Measurements from ENCODE around the gene CTNNA2. TPM values are rescaled to one million over a fixed set of nuclear protein-coding genes. Genes with fewer than 3 reads are reported as not detected.

The CTNNA2 gene
- total RNA-seq, 6 experiments from 2014 or later, result 0.44 TPM; not detected in 5

DNA sequence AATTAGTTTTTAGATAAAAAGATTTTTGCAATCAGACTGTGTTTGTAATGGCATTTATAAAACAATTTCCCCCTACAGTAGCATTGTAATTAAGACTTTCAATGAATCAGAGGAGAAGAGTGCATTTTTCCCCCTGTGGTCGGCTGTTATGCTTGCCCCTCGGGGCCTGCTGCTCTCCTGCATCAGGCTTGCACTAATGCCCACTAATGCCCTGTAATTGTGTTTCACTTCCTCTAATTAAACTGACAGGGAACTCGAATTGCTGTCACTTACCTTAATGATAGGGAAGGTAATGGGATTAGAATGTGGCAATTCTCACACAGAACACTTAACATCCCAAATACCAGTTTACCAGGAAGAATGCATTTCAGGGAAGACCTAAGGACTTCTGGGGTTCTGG is 852.9 kb downstream of the CTNNA2 start:
- TF ChIP-seq POLR2A (IDR thresholded peaks at IDR 0.05), result no peak
- TF ChIP-seq, protein P1, sequence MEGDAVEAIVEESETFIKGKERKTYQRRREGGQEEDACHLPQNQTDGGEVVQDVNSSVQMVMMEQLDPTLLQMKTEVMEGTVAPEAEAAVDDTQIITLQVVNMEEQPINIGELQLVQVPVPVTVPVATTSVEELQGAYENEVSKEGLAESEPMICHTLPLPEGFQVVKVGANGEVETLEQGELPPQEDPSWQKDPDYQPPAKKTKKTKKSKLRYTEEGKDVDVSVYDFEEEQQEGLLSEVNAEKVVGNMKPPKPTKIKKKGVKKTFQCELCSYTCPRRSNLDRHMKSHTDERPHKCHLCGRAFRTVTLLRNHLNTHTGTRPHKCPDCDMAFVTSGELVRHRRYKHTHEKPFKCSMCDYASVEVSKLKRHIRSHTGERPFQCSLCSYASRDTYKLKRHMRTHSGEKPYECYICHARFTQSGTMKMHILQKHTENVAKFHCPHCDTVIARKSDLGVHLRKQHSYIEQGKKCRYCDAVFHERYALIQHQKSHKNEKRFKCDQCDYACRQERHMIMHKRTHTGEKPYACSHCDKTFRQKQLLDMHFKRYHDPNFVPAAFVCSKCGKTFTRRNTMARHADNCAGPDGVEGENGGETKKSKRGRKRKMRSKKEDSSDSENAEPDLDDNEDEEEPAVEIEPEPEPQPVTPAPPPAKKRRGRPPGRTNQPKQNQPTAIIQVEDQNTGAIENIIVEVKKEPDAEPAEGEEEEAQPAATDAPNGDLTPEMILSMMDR (IDR thresholded peaks at IDR 0.05), result no peak
- no peaks in the 10 kb centered on the region for H3K4me1 ChIP-seq
- intact Hi-C loops (cut with DNase I), result no loop called here
- H3K9me3 ChIP-seq, result no peaks in the 10 kb centered on the region
- no peak for ATAC-seq
- no peaks in the 10 kb centered on the region for H3K36me3 ChIP-seq
- no peak overlapping the region for H3K27ac ChIP-seq
- H3K27me3 ChIP-seq, result no peaks in the 10 kb centered on the region
- no peak overlapping the region for H3K4me3 ChIP-seq
- WGBS (ENCODE audit: insufficient coverage, low coverage, low lambda C conversion rate, missing lambda C conversion rate), result 10% methylated on average over 3 of the region's 3 CpGs
- DNase-seq, result no peak

GRCh38 chr2:80370375-80371009 is 857.6 kb downstream of the CTNNA2 start:
- Histone ChIP-seq H3K27ac (no peak overlapping the region), H3K4me3 (no peak overlapping the region), H3K36me3 (no peaks in the 10 kb centered on the region), H3K9me3 (no peaks in the 10 kb centered on the region), H3K27me3 (no peaks in the 10 kb centered on the region), H3K4me1 (no peaks in the 10 kb centered on the region)
- DNase-seq (no peak), ATAC-seq (no peak)
- 38% methylated on average over 3 of the region's 3 CpGs for WGBS (ENCODE audit: insufficient coverage, low coverage, low lambda C conversion rate, missing lambda C conversion rate)
- intact Hi-C loops (cut with DNase I), result no loop called here
- no peak for TF ChIP-seq POLR2A (IDR thresholded peaks at IDR 0.05)
- TF ChIP-seq, protein P1 (IDR thresholded peaks at IDR 0.05), result no peak

DNA sequence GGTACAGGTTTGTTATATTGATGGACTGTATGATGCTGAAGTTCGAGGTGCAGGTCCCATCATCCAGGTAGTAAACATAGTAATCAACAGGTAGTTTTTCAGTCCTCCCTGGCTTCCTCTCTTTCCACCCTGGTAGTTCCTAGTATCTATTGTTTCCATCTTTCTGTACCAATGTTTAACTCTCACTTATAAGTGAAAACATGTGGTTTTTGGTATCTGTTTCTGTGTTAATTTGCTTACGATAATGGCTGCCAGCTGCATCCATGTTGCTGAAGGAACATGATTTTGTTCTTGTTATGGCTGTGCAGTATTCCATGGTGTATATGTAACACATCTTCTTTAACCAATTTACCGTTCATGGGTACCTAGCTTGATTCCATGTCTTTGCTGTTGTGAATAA is 861.3 kb downstream of the CTNNA2 start:
- Histone ChIP-seq H3K27me3 (no peaks in the 10 kb centered on the region), H3K36me3 (no peaks in the 10 kb centered on the region), H3K4me1 (no peaks in the 10 kb centered on the region), H3K4me3 (no peak overlapping the region), H3K27ac (no peak overlapping the region), H3K9me3 (no peaks in the 10 kb centered on the region)
- intact Hi-C loops (cut with DNase I), result no loop called here
- 43% methylated on average over 3 of the region's 3 CpGs for WGBS (ENCODE audit: insufficient coverage, low coverage, low lambda C conversion rate, missing lambda C conversion rate)
- no peak for ATAC-seq
- DNase-seq, result no peak
- TF ChIP-seq POLR2A (IDR thresholded peaks at IDR 0.05), result no peak
- TF ChIP-seq, protein P1 (IDR thresholded peaks at IDR 0.05), result no peak

- Histone ChIP-seq H3K36me3 (no peaks in the 10 kb centered on the region), H3K27ac (no peak overlapping the region), H3K9me3 (no peaks in the 10 kb centered on the region), H3K4me3 (no peak overlapping the region), H3K4me1 (no peaks in the 10 kb centered on the region), H3K27me3 (no peaks in the 10 kb centered on the region)
- DNase-seq (no peak), ATAC-seq (no peak)
- intact Hi-C loops (cut with DNase I), result no loop called here
- no peak for TF ChIP-seq POLR2A (IDR thresholded peaks at IDR 0.05)
- TF ChIP-seq, protein P1 (IDR thresholded peaks at IDR 0.05), result no peak
Observed at GRCh38 chr2:80377071-80377470, 864.2 kb downstream of the CTNNA2 start.

DNA sequence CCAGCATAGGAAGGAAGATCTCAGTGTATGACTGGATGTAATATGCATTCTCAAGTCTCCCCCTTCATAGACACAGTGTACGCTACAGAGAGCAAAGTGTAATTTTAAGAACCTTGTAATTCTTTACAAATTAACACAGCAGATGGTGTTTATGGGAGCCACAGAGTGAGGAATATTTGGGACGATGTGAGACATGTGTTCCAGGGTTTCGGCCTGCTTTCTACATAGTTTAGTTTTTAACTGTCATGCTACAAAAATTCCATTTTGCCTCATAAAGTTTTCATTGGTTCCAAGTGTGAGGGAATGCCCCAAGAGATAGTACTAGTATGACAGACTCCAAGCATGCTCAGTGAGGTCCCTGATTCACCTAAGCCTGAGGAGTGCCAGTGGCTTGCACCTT is 867.9 kb downstream of the CTNNA2 start:
- no peaks in the 10 kb centered on the region for H3K4me1 ChIP-seq
- no peaks in the 10 kb centered on the region for H3K9me3 ChIP-seq
- no peak for TF ChIP-seq POLR2A (IDR thresholded peaks at IDR 0.05)
- TF ChIP-seq, protein P1 (IDR thresholded peaks at IDR 0.05), result no peak
- DNase-seq, result no peak
- H3K36me3 ChIP-seq, result no peaks in the 10 kb centered on the region
- intact Hi-C loops (cut with DNase I), result no loop called here
- no peak for ATAC-seq
- H3K27ac ChIP-seq, result no peak overlapping the region
- H3K4me3 ChIP-seq, result no peak overlapping the region
- 63% methylated on average over 3 of the region's 3 CpGs for WGBS (ENCODE audit: insufficient coverage, low coverage, low lambda C conversion rate, missing lambda C conversion rate)
- H3K27me3 ChIP-seq, result no peaks in the 10 kb centered on the region

Data from right lobe of liver (tissue), 6 donors.